ENCODE results near the gene CCDC197.

Gene CCDC197

DNA sequence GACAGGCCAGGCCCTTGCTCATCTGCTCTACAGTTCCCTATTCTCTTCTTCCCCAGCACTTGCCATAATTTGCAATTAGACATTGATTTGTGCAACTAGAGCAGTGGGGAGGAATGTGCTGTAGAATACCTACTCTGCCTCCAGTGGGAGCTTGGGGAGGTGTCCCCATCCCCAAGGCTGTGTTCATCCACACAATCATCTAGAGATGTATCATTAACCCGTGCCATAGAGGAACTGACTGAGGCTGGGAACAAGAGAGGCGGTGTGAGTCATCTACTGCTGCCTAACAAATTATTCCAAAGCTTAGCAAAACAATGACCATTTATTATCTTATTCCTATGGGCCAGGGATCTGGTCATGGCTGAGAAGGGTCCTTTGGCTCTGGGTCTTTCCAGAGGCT is 23.9 kb downstream of the CCDC197 start:
- Histone ChIP-seq H3K27ac (ENCODE audit: low read length) (no peak overlapping the region), H3K9ac (ENCODE audit: low read length) (no peak overlapping the region), H2AFZ (ENCODE audit: low read depth, low read length) (no peak overlapping the region), H4K20me1 (ENCODE audit: insufficient read depth, low read length) (no peaks in the 10 kb centered on the region), H3K4me2 (ENCODE audit: low read length) (no peak overlapping the region), H3K4me3 (ENCODE audit: low read length) (no peak overlapping the region), H3K36me3 (replicated peaks; ENCODE audit: low read depth, low read length) (no peaks in the 10 kb centered on the region), H3K4me1 (ENCODE audit: low read length) (no peaks in the 10 kb centered on the region), H3K79me2 (ENCODE audit: low read length) (no peaks in the 10 kb centered on the region), H3K27me3 (ENCODE audit: low read depth, low read length) (peaks cover 29% of the 10 kb centered on the region), H3K9me3 (ENCODE audit: insufficient read depth, low read length) (no peaks in the 10 kb centered on the region)
- TF ChIP-seq EZH2phosphoT487 (IDR thresholded peaks at IDR 0.05; ENCODE audit: low read depth) = no peak
- TF ChIP-seq, protein P1, sequence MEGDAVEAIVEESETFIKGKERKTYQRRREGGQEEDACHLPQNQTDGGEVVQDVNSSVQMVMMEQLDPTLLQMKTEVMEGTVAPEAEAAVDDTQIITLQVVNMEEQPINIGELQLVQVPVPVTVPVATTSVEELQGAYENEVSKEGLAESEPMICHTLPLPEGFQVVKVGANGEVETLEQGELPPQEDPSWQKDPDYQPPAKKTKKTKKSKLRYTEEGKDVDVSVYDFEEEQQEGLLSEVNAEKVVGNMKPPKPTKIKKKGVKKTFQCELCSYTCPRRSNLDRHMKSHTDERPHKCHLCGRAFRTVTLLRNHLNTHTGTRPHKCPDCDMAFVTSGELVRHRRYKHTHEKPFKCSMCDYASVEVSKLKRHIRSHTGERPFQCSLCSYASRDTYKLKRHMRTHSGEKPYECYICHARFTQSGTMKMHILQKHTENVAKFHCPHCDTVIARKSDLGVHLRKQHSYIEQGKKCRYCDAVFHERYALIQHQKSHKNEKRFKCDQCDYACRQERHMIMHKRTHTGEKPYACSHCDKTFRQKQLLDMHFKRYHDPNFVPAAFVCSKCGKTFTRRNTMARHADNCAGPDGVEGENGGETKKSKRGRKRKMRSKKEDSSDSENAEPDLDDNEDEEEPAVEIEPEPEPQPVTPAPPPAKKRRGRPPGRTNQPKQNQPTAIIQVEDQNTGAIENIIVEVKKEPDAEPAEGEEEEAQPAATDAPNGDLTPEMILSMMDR (IDR thresholded peaks at IDR 0.05; ENCODE audit: low read depth, low read length) = no peak

DNA sequence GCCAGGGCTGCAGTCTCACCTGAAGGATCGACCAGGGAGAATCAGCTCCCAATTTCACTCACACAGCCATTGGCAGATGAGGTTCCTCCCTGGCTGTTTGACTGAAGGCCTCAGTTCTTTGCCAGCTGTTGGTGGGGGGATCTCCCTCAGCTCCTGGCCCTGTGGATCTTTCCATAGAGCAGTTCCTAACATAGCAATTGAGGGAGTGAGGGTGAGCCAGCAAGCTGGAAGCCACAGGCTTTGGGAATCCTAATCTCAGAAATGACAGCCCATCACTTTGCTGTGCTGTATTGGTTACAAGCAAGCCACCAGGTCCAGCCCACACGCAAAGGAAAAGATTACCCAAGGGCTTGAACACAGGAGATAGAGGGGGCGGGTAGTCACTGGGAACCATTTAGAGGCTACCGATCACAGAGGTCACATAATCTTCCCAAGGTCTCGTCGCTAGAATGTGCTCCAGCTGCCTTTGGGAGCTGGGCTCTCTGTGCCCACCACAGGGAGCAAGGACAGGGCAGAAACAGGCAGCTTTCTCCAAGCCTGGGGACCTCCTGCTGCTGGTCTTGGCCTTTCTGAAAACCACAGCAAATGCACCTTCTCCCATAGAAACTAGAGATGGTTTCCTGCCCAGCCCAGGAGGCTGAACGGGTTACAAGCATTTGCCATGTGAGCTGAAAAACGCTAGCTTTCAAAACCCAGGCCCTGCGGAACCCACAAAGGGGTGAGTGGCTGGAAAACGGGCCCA is 24.5 kb downstream of the CCDC197 start:
- H3K4me2 ChIP-seq (ENCODE audit: low read length) = no peak overlapping the region
- no peak overlapping the region for H3K9ac ChIP-seq (ENCODE audit: low read length)

DNA sequence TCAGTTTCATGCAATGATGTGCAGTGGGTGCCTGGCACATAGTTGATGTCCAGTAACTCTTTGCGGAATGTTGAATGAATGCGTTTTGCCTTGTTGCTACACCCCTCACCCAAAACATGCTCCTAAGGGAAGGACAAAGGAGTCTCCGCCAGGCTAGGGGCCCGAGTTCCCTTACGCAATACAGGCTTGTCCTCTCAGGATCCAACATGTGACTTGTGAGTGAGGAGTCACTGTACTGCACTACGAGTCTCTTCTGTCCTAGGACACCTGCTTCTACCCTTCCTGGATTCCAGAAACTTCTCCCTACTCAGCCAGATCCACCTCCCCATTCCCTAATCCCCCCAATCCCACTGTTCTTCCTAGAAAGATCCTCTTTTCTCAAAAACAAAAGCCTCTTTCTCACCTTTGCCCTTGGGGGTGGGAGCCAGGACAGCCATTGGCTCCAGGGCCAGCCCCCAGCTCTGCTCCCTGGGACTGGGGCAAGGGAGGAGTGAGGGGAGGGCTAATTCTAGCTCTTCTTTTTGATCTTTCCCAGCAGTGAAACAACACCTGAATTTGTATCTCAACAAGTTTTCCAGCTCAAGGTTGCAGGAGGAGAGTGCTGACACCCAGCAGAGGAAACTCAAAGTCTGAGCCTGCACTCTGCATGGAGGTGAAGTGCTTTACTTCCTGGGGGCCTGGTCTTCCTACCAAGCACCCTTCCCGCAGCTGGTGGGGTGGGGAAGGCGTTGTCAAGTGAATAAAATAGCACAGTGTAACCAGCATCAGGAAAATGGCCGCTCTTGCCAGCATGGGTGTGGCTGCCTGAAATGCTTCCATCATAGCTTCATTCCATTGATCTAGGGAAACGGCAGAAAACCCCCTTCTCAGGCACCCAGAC is 25.7 kb downstream of the CCDC197 start:
- TF ChIP-seq, protein P1 (IDR thresholded peaks at IDR 0.05; ENCODE audit: low read depth, low read length) = no peak
- no peak for TF ChIP-seq EZH2phosphoT487 (IDR thresholded peaks at IDR 0.05; ENCODE audit: low read depth)
- H3K9me3 ChIP-seq (ENCODE audit: insufficient read depth, low read length) = no peaks in the 10 kb centered on the region
- H2AFZ ChIP-seq (ENCODE audit: low read depth, low read length) = no peak overlapping the region
- no peak overlapping the region for H3K4me2 ChIP-seq (ENCODE audit: low read length)
- no peak overlapping the region for H3K4me3 ChIP-seq (ENCODE audit: low read length)
- H3K27ac ChIP-seq (ENCODE audit: low read length) = no peak overlapping the region
- no peaks in the 10 kb centered on the region for H4K20me1 ChIP-seq (ENCODE audit: insufficient read depth, low read length)
- H3K4me1 ChIP-seq (ENCODE audit: low read length) = no peaks in the 10 kb centered on the region
- H3K9ac ChIP-seq (ENCODE audit: low read length) = no peak overlapping the region
- no peaks in the 10 kb centered on the region for H3K36me3 ChIP-seq (replicated peaks; ENCODE audit: low read depth, low read length)
- no peaks in the 10 kb centered on the region for H3K79me2 ChIP-seq (ENCODE audit: low read length)
- H3K27me3 ChIP-seq (ENCODE audit: low read depth, low read length) = peaks cover 11% of the 10 kb centered on the region; the same call in 1 of the 2 replicates

More for the DNA sequence above, 24.5 kb downstream of the CCDC197 start:
- Histone ChIP-seq H3K27me3 (ENCODE audit: low read depth, low read length) (peaks cover 23% of the 10 kb centered on the region), H3K4me1 (ENCODE audit: low read length) (no peaks in the 10 kb centered on the region), H3K27ac (ENCODE audit: low read length) (no peak overlapping the region), H4K20me1 (ENCODE audit: insufficient read depth, low read length) (no peaks in the 10 kb centered on the region), H3K9me3 (ENCODE audit: insufficient read depth, low read length) (no peaks in the 10 kb centered on the region), H2AFZ (ENCODE audit: low read depth, low read length) (no peak overlapping the region), H3K36me3 (replicated peaks; ENCODE audit: low read depth, low read length) (no peaks in the 10 kb centered on the region), H3K79me2 (ENCODE audit: low read length) (no peaks in the 10 kb centered on the region), H3K4me3 (ENCODE audit: low read length) (no peak overlapping the region)
- TF ChIP-seq EZH2phosphoT487 (IDR thresholded peaks at IDR 0.05; ENCODE audit: low read depth) = no peak
- TF ChIP-seq, protein P1 (IDR thresholded peaks at IDR 0.05; ENCODE audit: low read depth, low read length) = no peak

DNA sequence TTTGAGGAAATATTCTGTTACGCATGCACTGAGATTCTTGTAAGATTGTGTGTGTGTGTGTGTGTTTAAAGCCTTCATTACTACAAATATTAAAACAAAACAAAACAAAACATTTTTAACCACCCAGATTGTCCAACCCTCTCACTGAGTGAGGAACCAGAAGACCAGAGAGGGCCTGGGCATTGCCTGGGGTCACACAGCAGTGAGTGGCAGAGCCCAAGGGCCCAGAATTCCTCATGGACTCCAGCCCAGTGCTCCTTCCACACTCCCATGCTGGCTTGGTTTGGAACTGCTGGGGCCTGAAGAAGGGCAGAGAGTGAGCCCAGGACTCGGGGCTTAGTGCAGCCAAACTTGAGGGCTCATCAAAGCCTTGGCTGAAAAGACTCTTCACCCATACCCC is 27.4 kb downstream of the CCDC197 start:
- Histone ChIP-seq H2AFZ (ENCODE audit: low read depth, low read length) (no peak overlapping the region), H3K4me3 (ENCODE audit: low read length) (no peak overlapping the region), H3K36me3 (replicated peaks; ENCODE audit: low read depth, low read length) (no peaks in the 10 kb centered on the region), H3K9ac (ENCODE audit: low read length) (no peak overlapping the region), H3K79me2 (ENCODE audit: low read length) (no peaks in the 10 kb centered on the region), H4K20me1 (ENCODE audit: insufficient read depth, low read length) (no peaks in the 10 kb centered on the region), H3K4me1 (ENCODE audit: low read length) (no peaks in the 10 kb centered on the region), H3K27me3 (ENCODE audit: low read depth, low read length) (peaks cover 2% of the 10 kb centered on the region; the same call in 1 of the 2 replicates), H3K27ac (ENCODE audit: low read length) (no peak overlapping the region), H3K9me3 (ENCODE audit: insufficient read depth, low read length) (no peaks in the 10 kb centered on the region), H3K4me2 (ENCODE audit: low read length) (no peak overlapping the region)
- TF ChIP-seq, protein P1 (IDR thresholded peaks at IDR 0.05; ENCODE audit: low read depth, low read length) = no peak
- TF ChIP-seq EZH2phosphoT487 (IDR thresholded peaks at IDR 0.05; ENCODE audit: low read depth) = no peak
